CD14-positive monocyte (primary cell): Measurements from ENCODE around the gene PER2. TPM values are rescaled to one million over a fixed set of nuclear protein-coding genes. Genes with fewer than 3 reads are reported as not detected.
A peak's percentile ranks its signal among the peaks of the same experiment; 100 is the strongest.

Source experiments
- DNase-seq, 3 donors: peaks; one replicate each; pipeline ENCODE4 v3.0.0-alpha.2; 2011 to 2022
- H2AFZ ChIP-seq: 2 replicates; pipeline ENCODE4 v1.6.0; 2012; ENCODE audit warnings: mild to moderate bottlenecking, low read depth, low read length, inconsistent platforms; ENCODE audit not compliant: insufficient read depth, poor library complexity, severe bottlenecking
- H3K27ac ChIP-seq, 2 donors: 1 replicate in 1 of 2; 2 replicates in 1 of 2; pipeline ENCODE4 v1.5.1; 2012 to 2013; ENCODE audit warnings: low read length in 2 of 2, control low read depth in 1 of 2, inconsistent platforms in 1 of 2, low read depth in 1 of 2, mild to moderate bottlenecking in 1 of 2
- H3K27me3 ChIP-seq, 2 donors: one replicate each; pipeline versions ENCODE4 v1.6.0 to v1.6.1; 2011 to 2013; ENCODE audit warnings: low read length in 2 of 2; ENCODE audit not compliant: control insufficient read depth in 2 of 2, insufficient read depth in 2 of 2
- H3K36me3 ChIP-seq, 2 donors: replicated peaks in 1 of 2; 1 replicate in 1 of 2; 2 replicates in 1 of 2; pipeline versions ENCODE4 v1.5.1 to v1.6.1; 2012 to 2013; ENCODE audit warnings: low read length in 2 of 2, control low read depth in 1 of 2, inconsistent platforms in 1 of 2, mild to moderate bottlenecking in 1 of 2; ENCODE audit not compliant: insufficient read depth in 2 of 2, control insufficient read depth in 1 of 2
- H3K4me1 ChIP-seq, 2 donors: 1 replicate in 1 of 2; 2 replicates in 1 of 2; pipeline versions ENCODE4 v1.5.1 to v1.6.1; 2012 to 2013; ENCODE audit warnings: low read length in 2 of 2, control low read depth in 1 of 2, inconsistent platforms in 1 of 2, mild to moderate bottlenecking in 1 of 2, moderate library complexity in 1 of 2; ENCODE audit not compliant: insufficient read depth in 2 of 2, control insufficient read depth in 1 of 2
- H3K4me2 ChIP-seq: replicated peaks from 2 replicates; pipeline ENCODE3; 2012; ENCODE audit warnings: low read length, moderate library complexity, mild to moderate bottlenecking; ENCODE audit not compliant: poor library complexity, severe bottlenecking; ENCODE audit errors: extremely low read depth
- H3K4me3 ChIP-seq, 3 experiments: fragments of 200-600 bp in 1 of 3; sonication (generic) in 1 of 3; replicated peaks in 1 of 3; 1 replicate in 2 of 3; 2 replicates in 1 of 3; pipeline ENCODE4 v1.5.1; 2011 to 2013; ENCODE audit warnings: low read length in 3 of 3, mild to moderate bottlenecking in 3 of 3, control low read depth in 2 of 3, low read depth in 2 of 3, inconsistent platforms in 1 of 3, moderate library complexity in 1 of 3
- H3K79me2 ChIP-seq: 2 replicates; pipeline ENCODE4 v1.6.0; 2012; ENCODE audit warnings: mild to moderate bottlenecking, control low read depth, inconsistent platforms, low read length, moderate library complexity; ENCODE audit not compliant: insufficient read depth
- H3K9ac ChIP-seq: 2 replicates; pipeline ENCODE4 v1.6.0; 2017; ENCODE audit warnings: low read length, mild to moderate bottlenecking; ENCODE audit not compliant: insufficient read depth, poor library complexity, severe bottlenecking
- H3K9me3 ChIP-seq, 2 donors: replicated peaks in 1 of 2; 1 replicate in 1 of 2; 2 replicates in 1 of 2; pipeline versions ENCODE4 v1.5.1 to v1.6.1; 2012 to 2013; ENCODE audit warnings: low read length in 2 of 2, control low read depth in 1 of 2; ENCODE audit not compliant: control insufficient read depth in 1 of 2, insufficient read depth in 1 of 2
- H4K20me1 ChIP-seq: 2 replicates; pipeline ENCODE4 v1.6.0; 2012; ENCODE audit warnings: mild to moderate bottlenecking, low read length, control low read depth, moderate library complexity; ENCODE audit not compliant: insufficient read depth
- H3K27ac Mint-ChIP-seq, 7 donors: one replicate each; pipeline ENCODE4 v1.8.0; 2020; ENCODE audit warnings: mild to moderate bottlenecking in 7 of 7, mixed read lengths in 7 of 7, moderate library complexity in 6 of 7, inconsistent platforms in 2 of 7
- H3K27me3 Mint-ChIP-seq, 3 donors: one replicate each; pipeline ENCODE4 v1.8.0; 2021 to 2022; ENCODE audit warnings: low read depth in 3 of 3, mild to moderate bottlenecking in 3 of 3, mixed read lengths in 3 of 3, moderate library complexity in 3 of 3, inconsistent platforms in 1 of 3
- H3K36me3 Mint-ChIP-seq, 2 donors: one replicate each; pipeline ENCODE4 v1.8.0; 2020; ENCODE audit warnings: mixed read lengths in 2 of 2, inconsistent platforms in 1 of 2, mild to moderate bottlenecking in 1 of 2
- H3K4me1 Mint-ChIP-seq: one replicate; pipeline ENCODE4 v1.8.0; 2020; ENCODE audit warnings: mild to moderate bottlenecking, mixed read lengths
- H3K4me3 Mint-ChIP-seq, 2 donors: one replicate each; pipeline ENCODE4 v1.8.0; 2020; ENCODE audit warnings: mild to moderate bottlenecking in 2 of 2, mixed read lengths in 2 of 2, moderate library complexity in 1 of 2
- H3K9me3 Mint-ChIP-seq, 7 donors: one replicate each; pipeline ENCODE4 v1.8.0; 2020 to 2022; ENCODE audit warnings: mixed read lengths in 7 of 7, mild to moderate bottlenecking in 6 of 7, moderate library complexity in 6 of 7, inconsistent platforms in 2 of 7
- WGBS: methylation state at CpG from one replicate; pipeline ENCODE4 v1.1.5; 2013; ENCODE audit warnings: missing lambda C conversion rate; ENCODE audit not compliant: insufficient coverage; 5-methylcytosine and 5-hydroxymethylcytosine counted together
- intact Hi-C, 2 donors: fragments of 100-400 bp; cut with micrococcal nuclease; formaldehyde crosslinking; loops; one replicate each; pipeline versions ENCODE4 v1.15.0 to v1.15.1; 2023
- polyA plus RNA-seq, 3 donors: library from polyadenylated mRNA; depleted of rRNA in 1 of 3; unstranded in 2 of 3; stranded (reverse) in 1 of 3; fragments of 300-500 nt in 2 of 3; fragments of >200 nt in 1 of 3; fragmentation: Illumina TruSeq in 2 of 3; gene quantifications; 1 replicate in 2 of 3; 2 replicates in 1 of 3; pipeline ENCODE4 v1.2.3, GENCODE V29; 2012 to 2021
- TF ChIP-seq, protein P1 (sequence below): fragments of 200-600 bp; IDR thresholded peaks from one replicate; pipeline ENCODE4 v1.8.0; 2022; ENCODE audit warnings: antibody characterized with exemption, mild to moderate bottlenecking

PER2 gene
- polyA plus RNA-seq, 3 donors, result 1.6 to 5.6 (median 3.1) TPM

- H3K4me3 ChIP-seq, result no peak overlapping the region
- no peaks in the 10 kb centered on the region for H3K27me3 ChIP-seq
- 95% methylated on average over 7 of the region's 7 CpGs for WGBS
- no peaks in the 10 kb centered on the region for H4K20me1 ChIP-seq
- H3K4me3 Mint-ChIP-seq, result no peak overlapping the region
- intact Hi-C loops, result no loop called here
- no peaks in the 10 kb centered on the region for H3K9me3 ChIP-seq
- H3K9me3 Mint-ChIP-seq, result no peaks in the 10 kb centered on the region
- no peak overlapping the region for H3K4me2 ChIP-seq
- H3K79me2 ChIP-seq, result no peaks in the 10 kb centered on the region
- H3K27ac Mint-ChIP-seq, result no peak overlapping the region
- peaks cover 50 to 85% of the 10 kb centered on the region in 2 donors for H3K36me3 ChIP-seq
- H3K4me1 ChIP-seq, result no peaks in the 10 kb centered on the region
- TF ChIP-seq, protein P1, sequence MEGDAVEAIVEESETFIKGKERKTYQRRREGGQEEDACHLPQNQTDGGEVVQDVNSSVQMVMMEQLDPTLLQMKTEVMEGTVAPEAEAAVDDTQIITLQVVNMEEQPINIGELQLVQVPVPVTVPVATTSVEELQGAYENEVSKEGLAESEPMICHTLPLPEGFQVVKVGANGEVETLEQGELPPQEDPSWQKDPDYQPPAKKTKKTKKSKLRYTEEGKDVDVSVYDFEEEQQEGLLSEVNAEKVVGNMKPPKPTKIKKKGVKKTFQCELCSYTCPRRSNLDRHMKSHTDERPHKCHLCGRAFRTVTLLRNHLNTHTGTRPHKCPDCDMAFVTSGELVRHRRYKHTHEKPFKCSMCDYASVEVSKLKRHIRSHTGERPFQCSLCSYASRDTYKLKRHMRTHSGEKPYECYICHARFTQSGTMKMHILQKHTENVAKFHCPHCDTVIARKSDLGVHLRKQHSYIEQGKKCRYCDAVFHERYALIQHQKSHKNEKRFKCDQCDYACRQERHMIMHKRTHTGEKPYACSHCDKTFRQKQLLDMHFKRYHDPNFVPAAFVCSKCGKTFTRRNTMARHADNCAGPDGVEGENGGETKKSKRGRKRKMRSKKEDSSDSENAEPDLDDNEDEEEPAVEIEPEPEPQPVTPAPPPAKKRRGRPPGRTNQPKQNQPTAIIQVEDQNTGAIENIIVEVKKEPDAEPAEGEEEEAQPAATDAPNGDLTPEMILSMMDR, result no peak
- no peak overlapping the region for H3K27ac ChIP-seq
- peaks cover 0 to 4% (median 2%) of the 10 kb centered on the region in 3 donors for H3K27me3 Mint-ChIP-seq
- H3K36me3 Mint-ChIP-seq, result peaks cover 74 to 89% of the 10 kb centered on the region in 2 donors
- DNase-seq, result no peak
- H3K9ac ChIP-seq, result no peak overlapping the region
- H3K4me1 Mint-ChIP-seq, result peaks cover 4% of the 10 kb centered on the region
- H2AFZ ChIP-seq, result no peak overlapping the region
Observed at GRCh38 chr2:238250896-238251295, 37.5 kb downstream of the PER2 start.

- no peaks in the 10 kb centered on the region for H3K9me3 ChIP-seq
- peaks cover 40 to 71% of the 10 kb centered on the region in 2 donors for H3K36me3 ChIP-seq
- H2AFZ ChIP-seq, result no peak overlapping the region
- H3K27me3 ChIP-seq, result peaks cover 0 to under 1% of the 10 kb centered on the region in 2 donors
- no peak overlapping the region for H3K4me2 ChIP-seq
- no peak for DNase-seq
- H3K4me3 Mint-ChIP-seq, result no peak overlapping the region
- H3K4me3 ChIP-seq, result no peak overlapping the region
- H3K4me1 Mint-ChIP-seq, result peaks cover 4% of the 10 kb centered on the region
- H3K27ac ChIP-seq, result no peak overlapping the region
- H3K9ac ChIP-seq, result no peak overlapping the region
- no peaks in the 10 kb centered on the region for H3K9me3 Mint-ChIP-seq
- TF ChIP-seq, protein P1, result no peak
- WGBS, result 93% methylated on average over 6 of the region's 10 CpGs
- peaks cover 67 to 78% of the 10 kb centered on the region in 2 donors for H3K36me3 Mint-ChIP-seq
- peak overlapping the region in 3 of 7 donors; percentile 6 to 26 (median 10) for H3K27ac Mint-ChIP-seq
- peaks cover 1 to 2% (median 2%) of the 10 kb centered on the region in 3 donors for H3K27me3 Mint-ChIP-seq
- H4K20me1 ChIP-seq, result no peaks in the 10 kb centered on the region
- H3K4me1 ChIP-seq, result no peaks in the 10 kb centered on the region
- H3K79me2 ChIP-seq, result no peaks in the 10 kb centered on the region
- intact Hi-C loops, result no loop called here
Observed at GRCh38 chr2:238247841-238248453, 40.5 kb downstream of the PER2 start.
